HCT116 (cell line): Measurements from ENCODE around the gene OCA2. TPM values are rescaled to one million over a fixed set of nuclear protein-coding genes. Genes with fewer than 3 reads are reported as not detected.

ENCODE experiments used
- ATAC-seq: fragments of 200-7000 bp; cut with Tn5 transposase; 2 replicates; pipeline ENCODE4 v1.9.1; 2020; ENCODE audit warnings: mild to moderate bottlenecking, moderate library complexity
- BruUV-seq: library from RNA; stranded (reverse); fragments of 400-500 nt; replicated peaks from 2 replicates; lab custom pipeline; 2021; lab: Mats Ljungman, UMichigan
- CTCF ChIA-PET: fragments of 300-600 bp; sonication (Branson Sonifier 250); formaldehyde crosslinking; loops from one replicate; lab custom pipeline; 2021; ENCODE audit warnings: antibody characterized with exemption; lab: Charles Lee
- POLR2A ChIA-PET: fragments of 300-600, 350-600 bp; sonication (Branson Sonifier 250); formaldehyde crosslinking; loops from one replicate; lab custom pipeline; 2021; ENCODE audit warnings: antibody characterized with exemption; lab: Charles Lee
- RAD21 ChIA-PET, 2 experiments: fragments of 300-600 bp; sonication (Branson Sonifier 250); formaldehyde crosslinking; loops; one replicate each; lab custom pipeline; 2023; ENCODE audit warnings: low total read pairs in 2 of 2; ENCODE audit not compliant: uncharacterized antibody in 2 of 2, unreplicated experiment in 2 of 2, low non-redundant PET in 1 of 2; lab: Charles Lee
- DNase-seq: peaks from one replicate; pipeline ENCODE4 v3.0.0-alpha.2; 2010; ENCODE audit warnings: low read depth, low spot score
- H2AFZ ChIP-seq: fragments of 200-600 bp; shearing (Covaris generic), sonication (generic); 2 replicates; pipeline ENCODE4 v1.6.1; 2017; ENCODE audit warnings: low read depth, mixed run types, mixed read lengths, antibody characterized with exemption, low read length; ENCODE audit not compliant: poor library complexity, severe bottlenecking
- H3K27ac ChIP-seq: 2 replicates; pipeline ENCODE4 v1.5.1; 2012; ENCODE audit warnings: low read depth, low read length
- H3K27me3 ChIP-seq: fragments of 200-600 bp; sonication (generic); 2 replicates; pipeline ENCODE4 v1.6.1; 2016; ENCODE audit warnings: mixed run types, low read length, mixed read lengths; ENCODE audit not compliant: insufficient read depth
- H3K36me3 ChIP-seq, 2 experiments: fragments of 200-500 bp in 1 of 2; fragments of 200-600 bp in 1 of 2; sonication (Bioruptor generic) in 1 of 2; sonication (generic) in 1 of 2; 2 replicates each; pipeline versions ENCODE4 v1.5.1 to v1.6.1; 2014 to 2016; ENCODE audit warnings: low read length in 2 of 2, inconsistent platforms in 1 of 2, mixed read lengths in 1 of 2, mixed run types in 1 of 2; ENCODE audit not compliant: insufficient read depth in 2 of 2, control insufficient read depth in 1 of 2
- H3K4me1 ChIP-seq, 2 experiments: fragments of 200-600 bp in 1 of 2; sonication (generic) in 1 of 2; 2 replicates each; pipeline versions ENCODE4 v1.5.1 to v1.6.1; 2012 to 2017; ENCODE audit warnings: low read length in 2 of 2, inconsistent platforms in 1 of 2, mild to moderate bottlenecking in 1 of 2, mixed read lengths in 1 of 2, mixed run types in 1 of 2, moderate library complexity in 1 of 2; ENCODE audit not compliant: insufficient read depth in 2 of 2, control insufficient read depth in 1 of 2
- H3K4me2 ChIP-seq: fragments of 200-600 bp; sonication (generic); 2 replicates; pipeline ENCODE4 v1.6.1; 2017; ENCODE audit warnings: mixed run types, low read length, mixed read lengths
- H3K4me3 ChIP-seq, 2 experiments: fragments of 200-600 bp in 1 of 2; sonication (generic) in 1 of 2; replicated peaks in 1 of 2; 2 replicates each; pipeline ENCODE4 v1.5.1; 2011 to 2016; ENCODE audit warnings: low read length in 2 of 2, control low read depth in 1 of 2, low read depth in 1 of 2, mild to moderate bottlenecking in 1 of 2, mixed read lengths in 1 of 2, mixed run types in 1 of 2
- H3K79me2 ChIP-seq: fragments of 200-600 bp; sonication (generic); 2 replicates; pipeline ENCODE4 v1.6.1; 2017; ENCODE audit warnings: mild to moderate bottlenecking, mixed run types, low read length, moderate library complexity, mixed read lengths; ENCODE audit not compliant: insufficient read depth
- H3K9ac ChIP-seq: fragments of 200-600 bp; sonication (generic); 2 replicates; pipeline ENCODE4 v1.6.1; 2016; ENCODE audit warnings: low read length, mixed read lengths
- H3K9me2 ChIP-seq: fragments of 200-600 bp; sonication (generic), shearing (Covaris generic); 2 replicates; pipeline ENCODE4 v1.6.1; 2017; ENCODE audit warnings: mixed run types, mild to moderate bottlenecking, moderate library complexity; ENCODE audit not compliant: insufficient read depth
- H3K9me3 ChIP-seq, 2 experiments: fragments of 200-500 bp in 1 of 2; fragments of 200-600 bp in 1 of 2; sonication (Bioruptor generic) in 1 of 2; sonication (generic) in 1 of 2; 2 replicates each; pipeline ENCODE4 v1.6.1; 2014 to 2017; ENCODE audit warnings: low read length in 2 of 2, mixed read lengths in 2 of 2, inconsistent platforms in 1 of 2, low read depth in 1 of 2, mild to moderate bottlenecking in 1 of 2, mixed run types in 1 of 2, moderate library complexity in 1 of 2; ENCODE audit not compliant: control insufficient read depth in 1 of 2, insufficient read depth in 1 of 2
- H4K20me1 ChIP-seq: fragments of 200-600 bp; sonication (generic), shearing (Covaris generic); 2 replicates; pipeline ENCODE4 v1.6.1; 2017; ENCODE audit warnings: mixed run types, mild to moderate bottlenecking, moderate library complexity; ENCODE audit not compliant: insufficient read depth
- CBX3 ChIP-seq: IDR thresholded peaks from 2 replicates; pipeline ENCODE4 v1.6.1; 2012; ENCODE audit warnings: low read depth
- CEBPB ChIP-seq: IDR thresholded peaks from 2 replicates; pipeline ENCODE4 v1.6.1; 2012; ENCODE audit warnings: low read depth
- EGR1 ChIP-seq: IDR thresholded peaks from 2 replicates; pipeline ENCODE4 v1.6.1; 2012; ENCODE audit warnings: low read depth
- ELF1 ChIP-seq: IDR thresholded peaks from 2 replicates; pipeline ENCODE4 v1.6.1; 2012; ENCODE audit warnings: low read depth, borderline replicate concordance
- EZH2 ChIP-seq: fragments of 200-600 bp; sonication (generic); IDR thresholded peaks from 2 replicates; pipeline ENCODE4 v1.6.1; 2017; ENCODE audit warnings: antibody characterized with exemption, mixed run types
- FOSL1 ChIP-seq: IDR thresholded peaks from 2 replicates; pipeline ENCODE4 v1.6.1; 2012; ENCODE audit warnings: low read depth
- POLR2A ChIP-seq: IDR thresholded peaks from 2 replicates; pipeline ENCODE4 v1.7.0; 2011; ENCODE audit warnings: borderline replicate concordance; ENCODE audit not compliant: insufficient read depth, insufficient read length; ENCODE audit errors: extremely low read depth
- POLR2AphosphoS5 ChIP-seq: IDR thresholded peaks from 2 replicates; pipeline ENCODE4 v1.6.1; 2011; ENCODE audit warnings: mild to moderate bottlenecking, low read depth, low read length, moderate library complexity
- RAD21 ChIP-seq: IDR thresholded peaks from 2 replicates; pipeline ENCODE4 v1.6.1; 2012; ENCODE audit warnings: low read depth, mild to moderate bottlenecking
- SIN3A ChIP-seq: IDR thresholded peaks from 2 replicates; pipeline ENCODE4 v1.6.1; 2012; ENCODE audit warnings: low read depth
- SP1 ChIP-seq: IDR thresholded peaks from 2 replicates; pipeline ENCODE4 v1.6.1; 2012; ENCODE audit warnings: low read depth
- SRF ChIP-seq: IDR thresholded peaks from 2 replicates; pipeline ENCODE4 v1.6.1; 2012; ENCODE audit warnings: low read depth
- YY1 ChIP-seq: IDR thresholded peaks from 2 replicates; pipeline ENCODE4 v1.6.1; 2011; ENCODE audit warnings: low read length, low read depth, moderate library complexity, mild to moderate bottlenecking; ENCODE audit not compliant: insufficient replicate concordance; ENCODE audit errors: extremely low read depth
- ZNF274 ChIP-seq: fragments of 200-500 bp; sonication (Bioruptor generic); IDR thresholded peaks from 2 replicates; pipeline ENCODE4 v1.6.1; 2014; ENCODE audit warnings: mild to moderate bottlenecking, low read depth, low read length, inconsistent platforms
- intact Hi-C: fragments of 100-400 bp; cut with micrococcal nuclease; formaldehyde crosslinking; loops from 2 replicates; pipeline ENCODE4 v1.10.0; 2022
- total RNA-seq: library from RNA; stranded (reverse); gene quantifications from one replicate; pipeline ENCODE4 v1.2.1, GENCODE V29; 2021; ENCODE audit not compliant: unreplicated experiment
- TF ChIP-seq, protein P1 (sequence below), 3 experiments: fragments of 200-600 bp in 1 of 3; sonication (generic) in 1 of 3; IDR thresholded peaks in 2 of 3; conservative IDR thresholded peaks in 1 of 3; 2 replicates each; pipeline ENCODE4 v1.5.1; 2012 to 2017; ENCODE audit warnings: low read depth in 2 of 3, low read length in 2 of 3, antibody characterized with exemption in 1 of 3, borderline replicate concordance in 1 of 3, control low read depth in 1 of 3, mild to moderate bottlenecking in 1 of 3, mixed read lengths in 1 of 3, mixed run types in 1 of 3, moderate library complexity in 1 of 3; ENCODE audit not compliant: insufficient read depth in 1 of 3
- TF ChIP-seq, protein P2 (sequence below): IDR thresholded peaks from 2 replicates; pipeline ENCODE4 v1.6.1; 2012; ENCODE audit warnings: low read depth
- TF ChIP-seq, protein P3 (sequence below): IDR thresholded peaks from 2 replicates; pipeline ENCODE4 v1.6.1; 2012
- TF ChIP-seq, protein P4 (sequence below): IDR thresholded peaks from 2 replicates; pipeline ENCODE4 v1.6.1; 2012

The OCA2 gene
- total RNA-seq, 1 experiment from 2014 or later: not detected

- ChIA-PET POLR2A (no interaction called here), RAD21 (no interaction called here), CTCF (no interaction called here)
- H3K4me2 ChIP-seq: no peak overlapping the region
- DNase-seq: no peak
- no peaks in the 10 kb centered on the region for H3K79me2 ChIP-seq
- no peak overlapping the region for H2AFZ ChIP-seq
- no TSS peak for BruUV-seq
- no peaks in the 10 kb centered on the region for H3K9me2 ChIP-seq
- no peaks in the 10 kb centered on the region for H4K20me1 ChIP-seq
- no peak for TF ChIP-seq POLR2A
- no peak for TF ChIP-seq RAD21
- TF ChIP-seq, protein P1, sequence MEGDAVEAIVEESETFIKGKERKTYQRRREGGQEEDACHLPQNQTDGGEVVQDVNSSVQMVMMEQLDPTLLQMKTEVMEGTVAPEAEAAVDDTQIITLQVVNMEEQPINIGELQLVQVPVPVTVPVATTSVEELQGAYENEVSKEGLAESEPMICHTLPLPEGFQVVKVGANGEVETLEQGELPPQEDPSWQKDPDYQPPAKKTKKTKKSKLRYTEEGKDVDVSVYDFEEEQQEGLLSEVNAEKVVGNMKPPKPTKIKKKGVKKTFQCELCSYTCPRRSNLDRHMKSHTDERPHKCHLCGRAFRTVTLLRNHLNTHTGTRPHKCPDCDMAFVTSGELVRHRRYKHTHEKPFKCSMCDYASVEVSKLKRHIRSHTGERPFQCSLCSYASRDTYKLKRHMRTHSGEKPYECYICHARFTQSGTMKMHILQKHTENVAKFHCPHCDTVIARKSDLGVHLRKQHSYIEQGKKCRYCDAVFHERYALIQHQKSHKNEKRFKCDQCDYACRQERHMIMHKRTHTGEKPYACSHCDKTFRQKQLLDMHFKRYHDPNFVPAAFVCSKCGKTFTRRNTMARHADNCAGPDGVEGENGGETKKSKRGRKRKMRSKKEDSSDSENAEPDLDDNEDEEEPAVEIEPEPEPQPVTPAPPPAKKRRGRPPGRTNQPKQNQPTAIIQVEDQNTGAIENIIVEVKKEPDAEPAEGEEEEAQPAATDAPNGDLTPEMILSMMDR (IDR thresholded peaks at IDR 0.05 in 2 of 3, conservative IDR thresholded peaks at IDR 0.05 in 1 of 3; ENCODE audit: borderline replicate concordance in 1 of 3, insufficient read depth in 1 of 3, low read depth in 2 of 3, low read length in 2 of 3): no peak
- TF ChIP-seq YY1: no peak
- TF ChIP-seq, protein P2, sequence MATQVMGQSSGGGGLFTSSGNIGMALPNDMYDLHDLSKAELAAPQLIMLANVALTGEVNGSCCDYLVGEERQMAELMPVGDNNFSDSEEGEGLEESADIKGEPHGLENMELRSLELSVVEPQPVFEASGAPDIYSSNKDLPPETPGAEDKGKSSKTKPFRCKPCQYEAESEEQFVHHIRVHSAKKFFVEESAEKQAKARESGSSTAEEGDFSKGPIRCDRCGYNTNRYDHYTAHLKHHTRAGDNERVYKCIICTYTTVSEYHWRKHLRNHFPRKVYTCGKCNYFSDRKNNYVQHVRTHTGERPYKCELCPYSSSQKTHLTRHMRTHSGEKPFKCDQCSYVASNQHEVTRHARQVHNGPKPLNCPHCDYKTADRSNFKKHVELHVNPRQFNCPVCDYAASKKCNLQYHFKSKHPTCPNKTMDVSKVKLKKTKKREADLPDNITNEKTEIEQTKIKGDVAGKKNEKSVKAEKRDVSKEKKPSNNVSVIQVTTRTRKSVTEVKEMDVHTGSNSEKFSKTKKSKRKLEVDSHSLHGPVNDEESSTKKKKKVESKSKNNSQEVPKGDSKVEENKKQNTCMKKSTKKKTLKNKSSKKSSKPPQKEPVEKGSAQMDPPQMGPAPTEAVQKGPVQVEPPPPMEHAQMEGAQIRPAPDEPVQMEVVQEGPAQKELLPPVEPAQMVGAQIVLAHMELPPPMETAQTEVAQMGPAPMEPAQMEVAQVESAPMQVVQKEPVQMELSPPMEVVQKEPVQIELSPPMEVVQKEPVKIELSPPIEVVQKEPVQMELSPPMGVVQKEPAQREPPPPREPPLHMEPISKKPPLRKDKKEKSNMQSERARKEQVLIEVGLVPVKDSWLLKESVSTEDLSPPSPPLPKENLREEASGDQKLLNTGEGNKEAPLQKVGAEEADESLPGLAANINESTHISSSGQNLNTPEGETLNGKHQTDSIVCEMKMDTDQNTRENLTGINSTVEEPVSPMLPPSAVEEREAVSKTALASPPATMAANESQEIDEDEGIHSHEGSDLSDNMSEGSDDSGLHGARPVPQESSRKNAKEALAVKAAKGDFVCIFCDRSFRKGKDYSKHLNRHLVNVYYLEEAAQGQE: no peak
- TF ChIP-seq ELF1: no peak
- TF ChIP-seq SIN3A: no peak
- TF ChIP-seq FOSL1: no peak
- TF ChIP-seq ZNF274: no peak
- no peak for TF ChIP-seq SRF
- TF ChIP-seq EZH2: no peak
- TF ChIP-seq, protein P3, sequence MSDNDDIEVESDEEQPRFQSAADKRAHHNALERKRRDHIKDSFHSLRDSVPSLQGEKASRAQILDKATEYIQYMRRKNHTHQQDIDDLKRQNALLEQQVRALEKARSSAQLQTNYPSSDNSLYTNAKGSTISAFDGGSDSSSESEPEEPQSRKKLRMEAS: no peak
- TF ChIP-seq CEBPB: no peak
- TF ChIP-seq POLR2AphosphoS5: no peak
- no peak for TF ChIP-seq CBX3
- TF ChIP-seq, protein P4, sequence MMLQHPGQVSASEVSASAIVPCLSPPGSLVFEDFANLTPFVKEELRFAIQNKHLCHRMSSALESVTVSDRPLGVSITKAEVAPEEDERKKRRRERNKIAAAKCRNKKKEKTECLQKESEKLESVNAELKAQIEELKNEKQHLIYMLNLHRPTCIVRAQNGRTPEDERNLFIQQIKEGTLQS: no peak
- no peak for TF ChIP-seq EGR1
- no peak for TF ChIP-seq SP1
- no peak overlapping the region for H3K27ac ChIP-seq
- no peaks in the 10 kb centered on the region for H3K27me3 ChIP-seq
- H3K9ac ChIP-seq: no peak overlapping the region
- no peak overlapping the region for H3K4me3 ChIP-seq
- no peaks in the 10 kb centered on the region for H3K36me3 ChIP-seq
- peaks cover 0 to 25% of the 10 kb centered on the region in 2 experiments; a peak in 3 of 4 replicates for H3K9me3 ChIP-seq
- intact Hi-C loops: no loop called here
- ATAC-seq: no peak
- H3K4me1 ChIP-seq: no peaks in the 10 kb centered on the region
Measured at GRCh38 chr15:27861171-27861570, 237.9 kb downstream of the OCA2 start.
